HG02973 (cell line): Measurements from ENCODE around the gene ZDHHC12.
"Not testable (repeated sequence)": the region's sequence is repeated elsewhere in the genome, so short reads cannot be mapped to it uniquely, and the experiment has no call there.

ENCODE experiments used
- ATAC-seq: cut with Tn5 transposase; IDR thresholded peaks from one replicate; pipeline ENCODE4 v1.9.1; 2021; ENCODE audit warnings: moderate library complexity; ENCODE audit not compliant: unreplicated experiment

The ZDHHC12 gene

DNA sequence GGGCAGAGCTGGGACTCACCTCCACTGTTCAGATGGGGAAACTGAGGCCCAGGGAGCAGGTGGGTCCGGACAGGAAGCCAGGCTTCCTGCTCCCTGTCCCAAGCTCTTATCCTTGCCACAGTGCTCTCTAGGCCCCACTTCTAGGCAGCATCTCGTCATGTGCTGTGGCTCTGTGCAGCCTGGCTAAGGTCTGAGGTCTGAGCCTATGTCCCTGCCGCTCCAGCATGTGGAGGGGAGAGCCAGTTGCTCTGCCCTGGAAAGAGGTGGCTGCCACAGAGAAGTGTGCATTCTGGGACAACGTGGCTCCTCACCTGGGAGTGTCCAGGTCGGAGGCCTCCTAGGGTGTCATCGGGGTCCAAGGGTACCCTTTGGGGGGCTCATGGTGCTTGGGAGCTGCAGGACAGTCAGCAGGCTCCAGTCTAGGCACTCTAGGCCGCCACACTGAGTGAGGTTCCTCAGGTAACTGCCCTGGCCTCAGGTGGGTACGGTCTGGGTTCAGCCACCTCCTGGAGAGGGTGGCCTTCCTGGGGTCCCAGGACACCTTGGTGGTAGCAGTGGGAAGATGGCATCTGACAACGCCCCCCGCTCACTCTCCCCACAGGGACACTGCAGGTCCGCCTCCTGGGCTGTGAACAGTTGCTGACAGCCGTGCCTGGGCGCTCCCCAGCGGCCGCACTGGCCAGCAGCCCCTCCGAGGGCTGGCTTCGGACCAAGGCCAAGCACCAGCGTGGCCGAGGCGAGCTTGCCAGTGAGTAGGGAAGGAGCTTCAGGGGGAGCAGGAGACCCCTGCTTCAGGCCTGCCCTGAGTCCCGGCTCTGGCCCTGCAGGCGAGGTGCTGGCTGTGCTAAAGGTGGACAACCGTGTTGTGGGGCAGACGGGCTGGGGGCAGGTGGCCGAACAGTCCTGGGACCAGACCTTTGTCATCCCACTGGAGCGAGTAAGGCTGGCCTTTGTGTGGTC lies 11.2 kb downstream of the ZDHHC12 start:
- ATAC-seq: no peak

- ATAC-seq: no peak
Measured at GRCh38 chr9:128707446-128707845, 16.5 kb downstream of the ZDHHC12 start.

DNA sequence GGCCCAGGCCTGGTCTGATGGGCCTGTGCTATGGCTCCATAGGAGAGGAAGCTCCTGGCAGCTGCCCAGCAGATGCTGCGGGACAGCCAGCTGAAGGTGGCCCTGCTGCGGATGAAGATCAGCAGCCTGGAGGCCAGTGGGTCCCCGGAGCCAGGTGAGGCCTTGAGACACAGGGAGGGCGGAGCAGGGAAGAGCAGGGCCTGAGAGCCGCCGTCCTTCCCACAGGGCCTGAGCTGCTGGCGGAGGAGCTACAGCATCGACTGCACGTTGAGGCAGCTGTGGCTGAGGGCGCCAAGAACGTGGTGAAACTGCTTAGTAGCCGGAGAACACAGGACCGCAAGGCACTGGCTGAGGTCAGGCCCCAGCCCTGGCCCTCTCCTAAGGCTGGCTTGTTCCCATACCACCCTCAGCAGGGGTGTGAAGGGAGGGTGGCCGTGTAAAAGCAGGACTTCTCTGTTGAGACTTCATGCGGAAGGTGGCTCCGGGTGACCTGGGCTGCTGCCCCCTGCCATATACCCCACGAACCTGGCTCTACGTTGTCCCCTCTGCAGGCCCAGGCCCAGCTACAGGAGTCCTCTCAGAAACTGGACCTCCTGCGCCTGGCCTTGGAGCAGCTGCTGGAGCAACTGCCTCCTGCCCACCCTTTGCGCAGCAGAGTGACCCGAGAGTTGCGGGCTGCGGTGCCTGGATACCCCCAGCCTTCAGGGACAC lies 17.1 kb downstream of the ZDHHC12 start:
- ATAC-seq: no peak

DNA sequence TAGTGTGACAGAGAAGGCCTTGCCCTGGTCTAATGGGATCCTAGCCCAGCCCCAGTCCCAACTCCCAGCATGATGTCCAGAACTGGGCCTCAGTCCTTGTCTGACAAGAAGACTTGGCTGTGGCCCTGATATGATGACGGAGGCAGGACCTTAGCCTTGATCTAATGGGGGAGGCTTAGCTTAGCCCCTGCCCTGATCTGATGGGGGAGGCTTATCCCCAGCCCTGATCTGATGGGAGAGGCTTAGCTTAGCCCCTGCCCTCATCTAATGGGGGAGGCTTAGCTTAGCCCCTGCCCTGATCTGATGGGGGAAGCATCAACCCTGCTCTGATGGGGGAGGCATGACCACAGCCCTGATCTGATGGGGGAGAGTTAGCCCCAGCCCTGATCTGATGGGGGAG lies 17.9 kb downstream of the ZDHHC12 start:
- ATAC-seq: no peak

DNA sequence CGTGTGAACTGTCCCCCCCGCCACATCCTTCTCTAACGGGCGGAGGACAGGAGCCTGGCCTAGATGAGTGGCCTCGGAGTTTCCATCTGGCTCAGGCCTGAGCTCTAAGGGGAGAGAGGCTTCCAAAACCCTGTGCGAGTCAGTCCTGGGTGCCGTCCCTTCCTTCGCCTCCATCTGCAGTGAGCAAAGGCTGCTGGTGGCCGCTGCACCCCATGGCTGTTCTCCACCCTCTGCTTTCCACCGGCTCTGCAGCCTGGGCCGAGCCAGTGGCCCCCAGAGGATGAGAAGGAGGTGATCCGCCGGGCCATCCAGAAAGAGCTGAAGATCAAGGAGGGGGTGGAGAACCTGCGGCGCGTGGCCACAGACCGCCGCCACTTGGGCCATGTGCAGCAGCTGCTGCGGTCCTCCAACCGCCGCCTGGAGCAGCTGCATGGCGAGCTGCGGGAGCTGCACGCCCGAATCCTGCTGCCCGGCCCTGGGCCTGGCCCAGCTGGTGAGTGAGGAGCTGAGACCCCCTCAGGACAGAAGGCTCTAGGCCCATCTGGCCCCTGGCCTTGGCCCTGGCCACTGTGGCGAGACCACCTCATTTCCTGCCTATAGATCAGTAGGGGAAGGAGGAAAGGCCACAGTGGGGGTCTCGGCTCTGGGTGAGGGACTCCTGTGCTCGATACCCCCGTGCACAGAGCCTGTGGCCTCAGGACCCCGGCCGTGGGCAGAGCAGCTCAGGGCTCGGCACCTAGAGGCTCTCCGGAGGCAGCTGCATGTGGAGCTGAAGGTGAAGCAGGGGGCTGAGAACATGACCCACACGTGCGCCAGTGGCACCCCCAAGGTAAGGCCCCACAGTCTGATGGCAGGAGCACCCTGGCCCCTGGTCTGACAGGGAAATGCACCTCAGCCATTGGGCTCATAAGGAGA lies 18.6 kb downstream of the ZDHHC12 start:
- ATAC-seq: no peak

DNA sequence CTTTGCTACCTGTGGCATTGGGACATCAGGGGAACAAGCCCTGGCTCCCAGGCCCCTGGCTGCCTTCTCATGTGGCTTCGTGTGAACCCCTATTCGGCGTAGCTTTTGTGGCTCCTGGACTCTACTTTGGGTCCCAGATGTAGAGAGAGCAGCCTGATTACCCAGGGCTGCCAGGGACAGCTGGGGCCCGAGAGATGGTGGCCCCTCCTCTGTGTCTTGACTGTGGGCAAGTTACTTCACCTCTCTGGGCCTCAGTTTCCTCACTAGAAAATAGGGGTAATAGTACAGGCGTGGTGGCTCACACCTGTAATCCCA lies 19.6 kb downstream of the ZDHHC12 start:
- ATAC-seq: no peak

GRCh38 chr9:128703616-128704355 lies 20.1 kb downstream of the ZDHHC12 start:
- no peak for ATAC-seq

DNA sequence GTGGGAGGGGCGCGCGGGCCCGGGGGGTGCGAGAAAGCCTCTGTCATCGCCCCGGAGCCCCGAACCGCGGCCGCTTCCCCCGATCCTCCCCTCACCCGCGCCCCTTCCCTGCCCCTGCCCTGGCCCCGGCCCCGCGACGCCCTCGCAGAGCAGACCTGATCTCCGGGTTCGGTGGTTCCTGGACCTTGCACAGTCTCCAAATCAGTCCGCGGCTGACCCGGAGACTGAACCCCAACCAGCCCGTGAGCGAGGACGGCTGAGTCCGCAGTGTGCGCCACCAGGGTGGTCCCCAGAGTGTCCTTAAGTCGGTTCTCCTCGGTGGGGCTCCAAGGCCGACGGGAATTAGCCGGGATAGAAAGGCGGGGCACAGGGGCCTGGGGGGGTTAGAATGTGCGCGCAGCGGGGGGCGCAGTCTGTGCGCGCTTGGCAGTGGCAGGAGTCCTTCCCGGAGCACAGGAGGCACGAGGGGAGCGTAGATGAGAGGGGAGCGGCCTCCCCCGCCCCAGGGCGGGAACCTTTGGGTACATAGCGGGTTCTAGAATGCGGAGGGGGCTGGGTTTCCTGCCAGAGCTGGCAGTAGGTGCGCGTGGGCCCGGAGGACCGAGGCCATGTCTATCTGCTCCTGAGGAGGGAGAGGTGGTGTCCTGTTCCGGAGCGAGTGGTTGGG lies 20.8 kb downstream of the ZDHHC12 start:
- ATAC-seq: peak; percentile 30

DNA sequence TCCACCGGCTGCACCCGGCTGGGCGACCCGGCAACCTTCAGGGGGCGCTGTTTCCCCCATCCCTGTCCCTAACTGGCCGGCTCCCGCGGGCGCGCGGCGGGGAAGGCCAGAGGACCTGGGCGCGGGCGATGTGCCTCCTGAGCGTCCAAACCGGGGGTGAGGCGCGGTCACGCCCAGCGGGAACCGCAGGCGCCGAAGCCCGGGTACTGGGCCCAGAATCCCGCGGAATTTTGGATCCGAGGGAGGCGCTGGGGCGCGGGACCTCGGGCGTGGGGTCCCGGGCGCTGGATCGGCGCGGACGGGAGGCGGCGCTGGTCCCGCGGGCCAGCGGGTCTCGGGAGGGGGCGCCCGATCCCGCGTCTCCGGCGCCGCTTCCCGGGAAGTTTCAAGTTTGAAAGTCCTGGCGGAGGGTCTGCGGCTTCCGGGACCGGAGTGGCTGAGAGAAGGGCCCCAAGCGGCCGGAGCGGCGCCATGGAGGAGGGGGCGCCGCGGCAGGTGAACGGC lies 21.4 kb downstream of the ZDHHC12 start, which contains the start of gene PKN3:
Gene PKN3, plus strand, starts transcription at position 59 of the 504 bp plus-strand sequence. Its CDS starts 413 bp downstream, at position 472.
- peak; percentile 63 for ATAC-seq

- no peak for ATAC-seq
Measured at GRCh38 chr9:128701227-128701854, 22.6 kb downstream of the ZDHHC12 start.

DNA sequence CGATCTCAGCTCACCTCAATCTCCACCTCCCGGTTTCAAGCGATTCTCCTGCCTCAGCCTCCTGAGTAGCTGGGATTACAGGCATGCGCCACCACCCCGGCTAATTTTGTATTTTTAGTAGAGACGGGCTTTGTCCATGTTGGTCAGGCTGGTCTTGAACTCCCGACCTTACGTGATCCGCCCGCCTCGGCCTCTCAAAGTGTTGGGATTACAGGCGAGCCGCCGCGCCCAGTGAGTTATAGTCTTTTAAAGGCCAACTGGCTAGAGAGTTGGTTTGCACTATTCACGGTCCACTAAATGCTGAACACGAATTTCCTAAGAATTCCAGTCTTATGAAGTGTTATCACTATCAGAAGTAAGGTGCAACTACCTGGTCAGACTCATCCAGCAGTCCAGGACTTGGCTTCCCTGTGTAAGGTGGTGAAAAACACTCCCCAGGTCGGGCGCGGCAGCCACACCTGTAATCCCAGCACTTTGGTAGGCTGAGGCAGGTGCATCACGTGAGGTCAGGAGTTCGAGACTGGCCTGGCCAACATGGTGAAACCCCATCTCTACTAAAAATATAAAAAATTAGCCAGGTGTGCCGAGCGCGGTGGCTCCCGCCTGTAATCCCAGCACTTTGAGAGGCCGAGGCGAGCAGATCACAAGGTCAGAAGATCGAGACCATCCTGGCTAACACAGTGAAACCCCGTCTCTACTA lies 24.7 kb downstream of the ZDHHC12 start:
- not testable (repeated sequence) for ATAC-seq

DNA sequence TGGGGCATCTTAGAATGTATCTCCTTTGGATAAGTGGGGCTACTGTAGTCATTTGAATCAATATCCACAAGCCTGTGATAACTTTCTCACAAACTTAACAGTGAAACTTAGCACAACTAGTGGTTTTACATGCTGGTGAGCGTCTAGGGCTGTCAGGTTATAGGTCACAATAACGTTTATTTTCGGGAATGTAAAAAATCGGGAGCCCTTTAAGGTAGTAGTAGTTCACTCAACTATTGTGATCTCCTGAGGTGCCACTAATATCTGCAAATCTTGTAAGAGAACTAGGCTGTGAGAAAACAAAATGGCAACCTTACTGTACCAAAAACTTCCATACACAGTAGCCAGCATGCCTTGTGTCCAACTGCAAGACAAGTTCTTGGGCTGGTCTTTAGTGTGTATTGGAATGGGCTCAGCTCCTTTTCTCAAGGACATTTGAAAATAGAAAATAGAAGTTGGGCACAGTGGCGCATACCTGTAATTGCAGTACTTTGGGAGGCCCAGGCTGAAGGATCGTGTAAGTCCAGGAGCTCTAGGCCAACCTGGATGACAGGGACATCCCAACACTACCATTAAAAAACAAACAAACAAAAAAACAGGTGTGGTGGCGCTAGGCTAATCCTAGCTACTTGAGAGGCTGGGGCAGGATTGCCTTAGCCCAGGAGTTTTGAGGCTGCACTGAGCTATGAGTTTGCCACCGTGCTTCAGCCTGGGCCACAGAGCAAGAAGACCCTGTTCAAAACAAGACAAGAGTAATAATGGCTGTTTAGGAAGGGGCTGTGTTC lies 26.8 kb downstream of the ZDHHC12 start:
- no peak for ATAC-seq

GRCh38 chr9:128694344-128694743 lies 29.6 kb downstream of the ZDHHC12 start:
- no peak for ATAC-seq

DNA sequence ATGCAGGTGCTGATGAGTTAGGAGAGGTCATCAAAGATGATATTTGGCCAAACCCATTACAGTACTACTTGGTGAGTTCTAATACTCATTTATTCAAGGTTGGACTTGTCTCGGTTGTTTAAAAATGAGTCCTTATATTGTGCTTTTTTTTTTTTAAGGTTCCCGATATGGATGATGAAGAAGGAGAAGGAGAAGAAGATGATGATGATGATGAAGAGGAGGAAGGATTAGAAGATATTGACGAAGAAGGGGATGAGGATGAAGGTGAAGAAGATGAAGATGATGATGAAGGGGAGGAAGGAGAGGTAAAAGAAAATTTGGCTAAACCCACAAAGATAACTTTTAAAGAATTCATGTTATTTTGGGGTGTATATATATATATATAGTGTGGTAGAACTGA lies 30.2 kb downstream of the ZDHHC12 start:
- ATAC-seq: not testable (repeated sequence)

DNA sequence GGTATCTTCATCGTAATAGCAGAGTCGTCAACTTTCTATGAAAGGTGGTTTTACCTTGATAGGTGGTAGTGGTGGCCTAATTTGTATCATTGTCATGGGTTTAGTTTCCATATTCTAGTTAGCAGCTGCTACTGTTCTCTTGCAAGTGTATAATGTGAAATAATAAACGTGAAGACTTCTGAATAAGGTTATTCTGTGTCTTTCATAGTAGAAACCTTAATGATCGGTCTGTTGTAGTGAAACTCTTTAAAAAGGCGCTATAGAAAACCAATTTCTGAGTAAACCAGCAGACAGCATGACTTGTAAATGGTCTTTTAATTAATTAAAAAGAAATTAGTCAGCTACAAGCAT lies 33.3 kb downstream of the ZDHHC12 start:
- no peak for ATAC-seq

- ATAC-seq: no peak
Measured at GRCh38 chr9:128689820-128690683, 33.9 kb downstream of the ZDHHC12 start.

DNA sequence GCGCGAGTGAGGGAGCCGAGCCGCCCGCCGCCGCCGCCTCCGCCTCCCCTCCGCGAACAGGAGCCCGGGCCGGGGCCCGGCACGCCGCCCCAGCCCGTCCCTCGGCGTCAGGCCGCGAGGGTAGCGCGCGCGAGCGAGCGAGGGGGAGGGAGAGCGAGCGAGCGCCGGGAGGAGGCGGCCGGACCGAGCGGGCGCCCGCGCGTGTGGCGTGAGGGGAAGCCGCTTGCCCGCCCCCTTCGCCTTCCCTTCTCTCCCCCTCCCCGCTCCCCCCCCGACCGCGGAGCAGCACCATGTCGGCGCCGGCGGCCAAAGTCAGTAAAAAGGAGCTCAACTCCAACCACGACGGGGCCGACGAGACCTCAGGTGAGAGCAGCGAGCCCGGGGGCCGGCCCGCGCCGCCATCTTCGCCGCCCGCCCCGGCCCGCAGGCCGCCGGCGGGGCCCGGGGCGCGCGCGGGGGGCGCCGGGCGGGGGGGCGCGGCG lies 34.6 kb downstream of the ZDHHC12 start:
- ATAC-seq: peak; percentile 18
